ENCODE measurements around the gene AFAP1L1.

AFAP1L1 gene

GRCh38 chr5:149372076-149372795 is 100.6 kb downstream of the AFAP1L1 start:
- ChIA-PET CTCF (interaction anchor here (0.6 to 15.5 kb wide), 31 partner anchors 8 to 1389 kb away, joined by 3 to 212 read pairs (median 4); partner anchors contain the start of genes IL17B and PCYOX1L), POLR2A (interaction anchor here (0.6 to 1.5 kb wide), 6 partner anchors 8 to 51 kb away, joined by 3 to 9 read pairs (median 4); partner anchors contain the start of genes GRPEL2 and PCYOX1L)
- TF ChIP-seq ZNF362 (tag by site-specific recombination; IDR thresholded peaks at IDR 0.05), result no peak
- TF ChIP-seq ZNF394 (tag by site-specific recombination; IDR thresholded peaks at IDR 0.05; ENCODE audit: borderline replicate concordance), result peak; percentile 44; the same call in 1 of the 2 replicates
- peaks cover 0 to 6% of the 10 kb centered on the region in 2 experiments; a peak in 1 of 3 replicates for H3K36me3 ChIP-seq (ENCODE audit: control insufficient read depth in 2 of 2, insufficient read depth in 1 of 2, low read length in 2 of 2)
- no peaks in the 10 kb centered on the region for H3K4me1 ChIP-seq (ENCODE audit: control insufficient read depth, insufficient read depth, low read length)
- H3K9me3 ChIP-seq (ENCODE audit: control insufficient read depth, insufficient read depth, low read depth, low read length), result no peaks in the 10 kb centered on the region
- no peak overlapping the region for H3K27ac ChIP-seq (ENCODE audit: extremely low read depth, low read depth, low read length)
- H3K4me3 ChIP-seq (ENCODE audit: low read depth, low read length), result no peak overlapping the region

DNA sequence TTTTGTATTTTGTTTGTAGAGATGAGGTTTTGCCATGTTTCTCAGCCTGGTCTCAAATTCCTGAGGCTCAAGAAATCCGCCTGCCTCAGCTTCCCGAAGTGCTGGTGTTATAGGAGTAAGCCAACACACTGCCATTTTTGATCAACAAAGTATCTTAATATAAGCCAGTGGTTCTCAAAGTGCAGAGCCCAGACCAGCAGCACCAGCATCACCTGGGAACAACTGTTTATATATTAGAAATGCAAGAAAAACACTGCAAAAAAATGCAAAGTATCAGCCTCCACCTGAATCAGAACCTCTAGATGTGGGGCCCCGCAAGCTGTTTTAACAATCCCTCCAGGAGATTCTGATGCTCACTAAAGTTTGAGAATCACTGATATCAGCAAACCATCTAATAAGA is 101.3 kb downstream of the AFAP1L1 start:
- TF ChIP-seq, protein P1, sequence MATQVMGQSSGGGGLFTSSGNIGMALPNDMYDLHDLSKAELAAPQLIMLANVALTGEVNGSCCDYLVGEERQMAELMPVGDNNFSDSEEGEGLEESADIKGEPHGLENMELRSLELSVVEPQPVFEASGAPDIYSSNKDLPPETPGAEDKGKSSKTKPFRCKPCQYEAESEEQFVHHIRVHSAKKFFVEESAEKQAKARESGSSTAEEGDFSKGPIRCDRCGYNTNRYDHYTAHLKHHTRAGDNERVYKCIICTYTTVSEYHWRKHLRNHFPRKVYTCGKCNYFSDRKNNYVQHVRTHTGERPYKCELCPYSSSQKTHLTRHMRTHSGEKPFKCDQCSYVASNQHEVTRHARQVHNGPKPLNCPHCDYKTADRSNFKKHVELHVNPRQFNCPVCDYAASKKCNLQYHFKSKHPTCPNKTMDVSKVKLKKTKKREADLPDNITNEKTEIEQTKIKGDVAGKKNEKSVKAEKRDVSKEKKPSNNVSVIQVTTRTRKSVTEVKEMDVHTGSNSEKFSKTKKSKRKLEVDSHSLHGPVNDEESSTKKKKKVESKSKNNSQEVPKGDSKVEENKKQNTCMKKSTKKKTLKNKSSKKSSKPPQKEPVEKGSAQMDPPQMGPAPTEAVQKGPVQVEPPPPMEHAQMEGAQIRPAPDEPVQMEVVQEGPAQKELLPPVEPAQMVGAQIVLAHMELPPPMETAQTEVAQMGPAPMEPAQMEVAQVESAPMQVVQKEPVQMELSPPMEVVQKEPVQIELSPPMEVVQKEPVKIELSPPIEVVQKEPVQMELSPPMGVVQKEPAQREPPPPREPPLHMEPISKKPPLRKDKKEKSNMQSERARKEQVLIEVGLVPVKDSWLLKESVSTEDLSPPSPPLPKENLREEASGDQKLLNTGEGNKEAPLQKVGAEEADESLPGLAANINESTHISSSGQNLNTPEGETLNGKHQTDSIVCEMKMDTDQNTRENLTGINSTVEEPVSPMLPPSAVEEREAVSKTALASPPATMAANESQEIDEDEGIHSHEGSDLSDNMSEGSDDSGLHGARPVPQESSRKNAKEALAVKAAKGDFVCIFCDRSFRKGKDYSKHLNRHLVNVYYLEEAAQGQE (tag by site-specific recombination; IDR thresholded peaks at IDR 0.05), result no peak
- TF ChIP-seq ZNF341 (tag by site-specific recombination; IDR thresholded peaks at IDR 0.05; ENCODE audit: low read depth) (no peak), HOXA7 (CRISPR knock-in tag; IDR thresholded peaks at IDR 0.05; ENCODE audit: borderline replicate concordance) (no peak), ZNF571 (tag by site-specific recombination; IDR thresholded peaks at IDR 0.05) (no peak), ZNF132 (tag by site-specific recombination; IDR thresholded peaks at IDR 0.05; ENCODE audit: borderline replicate concordance) (no peak), YY1 (tag by site-specific recombination; IDR thresholded peaks at IDR 0.05) (no peak), ZNF157 (tag by site-specific recombination; IDR thresholded peaks at IDR 0.05) (no peak), ZNF16 (tag by site-specific recombination; IDR thresholded peaks at IDR 0.05; ENCODE audit: low read depth) (no peak), ZXDB (tag by site-specific recombination; IDR thresholded peaks at IDR 0.05) (no peak), ZNF837 (tag by site-specific recombination; IDR thresholded peaks at IDR 0.05) (no peak)
- TF ChIP-seq, protein P2, sequence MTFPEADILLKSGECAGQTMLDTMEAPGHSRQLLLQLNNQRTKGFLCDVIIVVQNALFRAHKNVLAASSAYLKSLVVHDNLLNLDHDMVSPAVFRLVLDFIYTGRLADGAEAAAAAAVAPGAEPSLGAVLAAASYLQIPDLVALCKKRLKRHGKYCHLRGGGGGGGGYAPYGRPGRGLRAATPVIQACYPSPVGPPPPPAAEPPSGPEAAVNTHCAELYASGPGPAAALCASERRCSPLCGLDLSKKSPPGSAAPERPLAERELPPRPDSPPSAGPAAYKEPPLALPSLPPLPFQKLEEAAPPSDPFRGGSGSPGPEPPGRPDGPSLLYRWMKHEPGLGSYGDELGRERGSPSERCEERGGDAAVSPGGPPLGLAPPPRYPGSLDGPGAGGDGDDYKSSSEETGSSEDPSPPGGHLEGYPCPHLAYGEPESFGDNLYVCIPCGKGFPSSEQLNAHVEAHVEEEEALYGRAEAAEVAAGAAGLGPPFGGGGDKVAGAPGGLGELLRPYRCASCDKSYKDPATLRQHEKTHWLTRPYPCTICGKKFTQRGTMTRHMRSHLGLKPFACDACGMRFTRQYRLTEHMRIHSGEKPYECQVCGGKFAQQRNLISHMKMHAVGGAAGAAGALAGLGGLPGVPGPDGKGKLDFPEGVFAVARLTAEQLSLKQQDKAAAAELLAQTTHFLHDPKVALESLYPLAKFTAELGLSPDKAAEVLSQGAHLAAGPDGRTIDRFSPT (tag by site-specific recombination; IDR thresholded peaks at IDR 0.05), result no peak
- H3K9me3 ChIP-seq (ENCODE audit: control insufficient read depth, insufficient read depth, low read depth, low read length), result no peaks in the 10 kb centered on the region
- ChIA-PET POLR2A (interaction anchor here (1.5 kb wide), 1 partner anchor 15 kb away, joined by 6 read pairs; the partner anchor contains the start of gene PCYOX1L), CTCF (interaction anchor here (0.7 to 15.5 kb wide), 11 partner anchors 10 to 192 kb away, joined by 3 to 212 read pairs (median 6); partner anchors contain the start of gene PCYOX1L)
- peaks cover 0 to 6% of the 10 kb centered on the region in 2 experiments; a peak in 1 of 3 replicates for H3K36me3 ChIP-seq (ENCODE audit: control insufficient read depth in 2 of 2, insufficient read depth in 1 of 2, low read length in 2 of 2)
- H3K4me3 ChIP-seq (ENCODE audit: low read depth, low read length), result no peak overlapping the region
- H3K4me1 ChIP-seq (ENCODE audit: control insufficient read depth, insufficient read depth, low read length), result no peaks in the 10 kb centered on the region
- H3K27ac ChIP-seq (ENCODE audit: extremely low read depth, low read depth, low read length), result no peak overlapping the region

All from HEK293 (cell line).